GM21515 (cell line): ENCODE data around the gene TEX44.

Experiments used
- ATAC-seq: cut with Tn5 transposase; IDR thresholded peaks from one replicate; pipeline ENCODE4 v1.9.1; 2021; ENCODE audit not compliant: unreplicated experiment

The TEX44 gene

DNA sequence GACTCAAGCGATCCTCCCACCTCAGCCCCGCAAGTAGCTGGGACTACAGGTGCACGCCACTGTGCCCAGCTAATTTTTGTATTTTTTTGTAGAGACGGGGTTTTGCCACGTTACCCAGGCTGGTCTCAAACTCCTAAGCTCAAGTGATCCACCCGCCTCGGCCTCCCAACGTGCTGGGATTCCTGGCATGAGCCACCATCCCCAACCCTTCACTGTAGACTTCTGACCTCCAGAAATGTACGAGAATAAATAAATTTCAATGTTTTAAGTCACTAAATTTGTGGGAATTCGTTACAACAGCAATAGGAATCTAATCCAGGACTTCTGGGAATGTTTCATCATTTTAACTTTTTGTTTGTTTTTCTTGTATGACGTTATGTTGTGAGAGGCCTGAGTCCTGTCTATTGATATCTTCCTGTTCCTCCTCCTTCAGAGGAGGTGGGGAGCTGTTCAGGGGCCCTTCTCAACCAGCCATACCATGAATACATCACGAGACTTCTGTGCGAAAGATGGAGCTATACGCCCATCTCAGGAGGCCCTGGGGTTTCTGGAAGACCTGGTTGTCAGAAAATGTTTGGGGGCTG lies 40.0 kb downstream of the TEX44 start:
- ATAC-seq = no peak

DNA sequence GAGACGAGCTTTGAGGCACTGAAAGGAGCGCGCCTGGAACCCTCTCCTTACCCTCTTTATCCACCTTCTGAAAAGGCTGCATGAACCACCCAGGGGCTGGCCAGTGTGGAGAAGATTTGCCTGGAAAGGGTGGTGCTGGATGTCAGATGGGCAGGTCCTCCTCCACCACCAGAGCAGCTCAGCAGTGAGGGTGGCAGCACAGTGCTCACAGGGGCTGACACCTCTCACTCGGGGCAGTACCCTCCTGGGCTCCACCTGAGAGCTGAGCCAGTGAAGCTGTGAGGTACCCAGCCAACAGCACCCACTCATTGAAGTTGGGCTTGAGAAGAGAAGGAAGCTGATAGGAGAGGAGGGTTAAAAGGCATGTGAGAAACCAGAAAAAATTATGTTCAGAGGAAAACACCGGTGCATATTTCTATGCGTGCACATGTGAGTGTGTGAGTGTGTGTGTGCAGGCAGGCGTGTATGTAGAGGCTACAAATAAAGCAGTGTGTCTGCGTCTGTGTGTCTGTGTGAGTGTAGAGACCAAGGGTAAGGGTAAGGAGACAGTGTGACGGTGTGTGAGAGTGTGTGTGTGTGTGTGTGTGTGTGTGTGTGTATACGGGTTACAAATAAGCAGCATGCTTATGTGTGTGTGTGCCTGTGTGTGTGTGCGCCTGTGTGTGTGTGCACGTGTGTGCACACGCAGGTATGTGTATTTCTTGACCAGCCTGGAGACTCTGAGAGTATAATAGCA lies 40.7 kb downstream of the TEX44 start:
- no peak for ATAC-seq

DNA sequence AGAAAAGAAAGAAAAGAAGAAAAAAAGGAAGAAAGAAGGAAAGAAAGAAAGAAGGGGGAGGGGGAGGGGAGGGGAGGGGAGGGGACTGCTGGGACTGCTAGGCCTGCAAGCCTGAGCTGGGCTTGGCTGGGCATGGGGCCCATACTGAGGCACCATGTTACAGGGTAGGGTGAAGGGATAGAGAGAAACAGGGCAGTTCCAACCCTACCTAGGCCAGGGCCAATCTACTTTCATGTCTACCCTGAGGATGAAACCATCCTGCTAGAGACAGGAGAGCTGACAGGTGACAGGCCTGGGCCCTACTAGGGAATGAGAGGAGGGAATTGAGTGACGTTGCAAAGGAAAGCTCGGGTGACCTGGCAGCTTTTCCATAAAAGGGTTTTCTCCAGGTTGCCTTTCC lies 41.7 kb downstream of the TEX44 start:
- ATAC-seq = no peak

DNA sequence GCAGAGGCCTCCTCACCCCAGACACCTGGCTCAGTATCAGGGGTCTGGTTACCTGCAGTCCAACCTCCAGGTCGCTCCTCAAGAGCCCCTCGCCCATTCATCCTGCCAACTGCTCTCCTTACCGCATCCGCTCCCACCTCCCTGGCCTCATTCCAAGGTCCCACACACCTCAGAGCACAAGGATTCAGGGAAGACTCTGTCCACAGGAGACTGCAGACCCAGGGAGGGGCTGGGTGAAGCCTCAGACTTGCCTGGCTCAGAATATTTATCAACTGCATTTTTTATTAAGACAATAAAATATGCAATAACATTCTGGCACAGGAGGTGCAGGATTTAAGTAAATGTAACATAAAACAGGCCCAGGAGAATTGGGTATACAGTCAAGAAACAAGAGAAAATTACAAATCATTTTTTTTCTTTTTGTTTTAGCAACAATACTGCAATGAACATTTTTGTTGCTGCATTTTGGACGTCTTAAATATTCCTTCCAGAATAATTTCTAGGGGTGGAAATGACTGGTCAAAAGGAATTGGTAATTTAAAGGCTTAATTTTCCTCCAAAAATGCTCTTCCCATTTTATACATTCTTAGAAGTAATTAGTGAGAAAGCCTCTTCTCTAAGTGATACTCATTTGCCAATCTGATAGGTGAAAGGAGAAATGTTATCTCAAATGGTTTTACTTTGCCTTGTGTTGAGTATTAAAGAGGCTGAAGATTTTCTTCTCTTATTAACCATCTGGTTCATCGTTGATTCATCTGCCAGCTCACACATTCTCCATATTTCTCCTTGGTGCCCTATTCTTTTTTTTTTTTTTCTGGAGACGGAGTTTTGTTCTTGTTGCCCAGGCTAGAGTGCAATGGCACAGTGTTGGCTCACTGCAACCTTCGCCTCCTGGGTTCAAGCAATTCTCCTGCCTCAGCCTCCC lies 42.5 kb downstream of the TEX44 start:
- ATAC-seq = no peak

DNA sequence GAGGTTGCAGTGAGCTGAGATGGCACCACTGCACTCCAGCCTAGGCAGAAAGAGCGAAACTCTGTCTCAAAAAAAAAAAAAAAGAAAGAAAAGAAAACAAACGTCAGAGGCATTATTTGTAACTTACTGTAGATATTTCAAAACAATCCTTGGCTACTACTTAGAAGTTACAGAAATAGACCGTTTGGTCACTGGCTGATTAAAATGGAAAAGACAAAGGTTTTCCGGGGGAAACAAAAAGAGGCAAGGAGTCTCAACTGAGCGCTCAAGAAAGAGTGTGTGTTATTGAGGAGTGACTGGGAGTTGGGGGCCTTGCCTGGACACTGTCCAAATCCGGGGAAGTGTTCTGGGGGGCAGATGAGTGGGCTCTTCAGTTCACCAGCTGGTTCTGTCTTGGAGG lies 47.6 kb downstream of the TEX44 start:
- ATAC-seq = no peak

DNA sequence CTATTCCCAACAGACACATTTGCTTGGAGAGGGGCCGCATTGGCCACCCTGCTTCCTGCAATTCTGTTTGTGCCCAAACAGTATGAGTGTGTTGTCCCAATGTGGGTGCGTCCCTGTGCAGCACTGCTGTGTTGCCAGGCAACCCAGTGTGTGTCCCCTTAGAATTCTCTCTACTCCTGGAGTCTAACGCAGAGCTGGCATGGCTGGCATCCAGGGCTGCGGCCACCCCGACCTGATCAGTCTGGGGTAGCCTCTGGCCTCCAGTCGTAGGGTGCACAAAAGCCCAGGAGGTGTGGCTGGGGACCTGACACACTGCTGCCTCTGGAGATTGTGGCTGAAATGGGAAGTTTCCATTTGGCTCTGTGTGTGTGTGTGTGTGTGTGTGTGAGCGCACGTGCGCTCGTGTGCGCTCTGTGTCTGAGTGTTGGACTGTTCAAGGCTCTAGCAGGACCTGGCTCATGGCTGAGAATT lies 48.0 kb downstream of the TEX44 start:
- no peak for ATAC-seq

DNA sequence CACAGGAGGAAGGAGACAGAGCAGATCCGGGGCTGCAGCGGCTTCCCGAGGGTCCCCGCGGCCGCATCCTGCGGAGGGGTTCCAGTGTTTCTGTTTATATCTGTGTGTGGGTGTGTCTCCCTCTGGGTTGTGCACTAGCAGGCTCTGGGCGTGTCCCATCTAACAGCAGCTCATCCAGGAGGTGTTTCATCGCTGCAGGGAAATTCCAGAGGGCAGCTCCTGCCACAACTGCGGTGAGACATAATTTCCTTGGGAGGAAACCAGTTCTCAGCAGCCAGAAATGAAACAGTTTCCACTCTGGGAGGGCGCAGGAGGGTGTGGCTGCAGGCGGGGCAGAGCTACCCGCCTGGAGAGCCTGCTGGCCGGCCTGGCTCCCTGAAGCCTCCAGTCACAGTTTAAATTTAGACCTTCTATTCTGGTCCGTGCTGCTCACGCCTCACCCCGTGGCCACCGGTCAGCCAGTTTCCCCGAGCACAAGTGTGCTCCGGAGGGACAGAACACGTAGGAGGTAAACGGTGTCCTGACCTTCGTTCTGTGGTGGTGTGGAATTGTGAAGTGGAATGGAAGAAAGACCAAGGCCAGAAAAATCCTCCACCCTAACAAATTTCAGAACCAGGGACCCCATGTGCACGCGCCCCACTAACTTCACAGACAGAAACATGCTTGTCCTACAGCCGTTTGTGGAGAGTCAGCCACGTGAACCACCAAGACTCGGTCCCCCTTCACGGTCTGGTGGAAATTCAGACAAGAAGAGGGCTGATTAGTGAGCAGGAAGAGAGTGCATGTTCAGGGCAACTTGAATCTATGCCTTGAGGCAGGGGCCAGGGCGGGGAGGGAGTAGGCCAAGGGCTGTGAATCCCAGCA lies 50.2 kb downstream of the TEX44 start:
- ATAC-seq = no peak

- no peak for ATAC-seq
These were observed 50.8 kb downstream of the TEX44 start for GRCh38 chr2:231643495-231643888.
